D341Med (cell line): ENCODE measurements around the gene EIF3M.
"Not testable (repeated sequence)": the region's sequence is repeated elsewhere in the genome, so short reads cannot be mapped to it uniquely, and the experiment has no call there.

ENCODE experiments used
- DNase-seq: peaks from one replicate; pipeline ENCODE4 v3.0.0; 2012; ENCODE audit warnings: low spot score

The EIF3M gene

DNA sequence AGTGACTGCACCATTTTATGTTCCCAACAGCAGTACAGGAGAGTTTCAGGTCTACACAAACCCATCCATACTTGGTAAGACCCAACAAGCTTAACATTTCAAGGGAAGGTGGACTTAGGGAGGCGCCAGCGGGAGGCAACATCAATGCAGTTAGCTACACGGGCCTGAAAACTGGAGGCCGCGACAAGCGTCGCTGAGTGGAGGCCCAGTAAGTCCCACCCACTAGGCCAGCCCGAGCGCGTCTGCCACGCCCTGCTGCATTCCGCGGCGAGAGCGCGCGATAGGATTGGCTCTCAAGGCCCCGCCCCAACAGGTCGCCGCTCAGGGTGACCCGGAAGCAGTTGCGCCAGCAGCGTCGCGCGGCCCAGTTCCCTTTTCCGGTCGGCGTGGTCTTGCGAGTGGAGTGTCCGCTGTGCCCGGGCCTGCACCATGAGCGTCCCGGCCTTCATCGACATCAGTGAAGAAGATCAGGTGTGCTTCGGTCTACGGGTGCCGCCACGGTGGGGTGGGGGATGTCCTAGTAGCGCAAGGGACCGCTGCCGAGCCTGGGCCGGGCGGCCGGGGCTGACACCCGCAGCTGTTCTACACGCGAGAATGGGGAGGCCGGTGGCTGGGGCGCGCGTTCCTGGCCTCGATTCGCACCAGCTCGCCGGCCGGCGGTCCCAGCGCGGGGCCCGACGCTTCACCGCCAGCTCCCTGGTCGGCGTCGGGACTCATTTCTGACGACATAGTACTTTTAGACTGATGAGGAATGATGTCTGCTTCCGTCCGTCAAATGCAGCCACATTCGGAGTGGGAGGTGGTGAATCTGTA, at the start of gene EIF3M:
Gene EIF3M, plus strand, starts transcription at position 373 of the 813 bp plus-strand sequence. Its CDS starts 57 bp downstream, at position 430.
- DNase-seq = peak; percentile 97

DNA sequence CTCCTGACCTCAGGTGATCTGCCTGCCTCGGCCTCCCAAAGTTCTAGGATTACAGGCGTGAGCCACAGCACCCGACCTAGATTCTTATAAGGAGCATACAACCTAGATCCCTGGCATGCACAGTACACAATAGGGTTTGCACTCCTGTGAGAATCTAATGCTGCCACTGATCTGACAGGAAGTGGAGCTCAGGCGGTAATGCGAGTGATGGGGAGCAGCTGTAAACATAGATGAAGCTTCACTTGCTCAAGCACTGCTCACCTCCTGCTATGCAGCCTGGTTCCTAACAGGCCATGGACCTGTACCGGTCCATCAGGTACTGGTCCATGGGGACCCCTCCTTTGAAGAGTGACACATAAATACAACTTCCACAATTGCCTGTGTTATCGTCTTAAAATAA, 44.8 kb upstream of the EIF3M start:
- DNase-seq = no peak

DNA sequence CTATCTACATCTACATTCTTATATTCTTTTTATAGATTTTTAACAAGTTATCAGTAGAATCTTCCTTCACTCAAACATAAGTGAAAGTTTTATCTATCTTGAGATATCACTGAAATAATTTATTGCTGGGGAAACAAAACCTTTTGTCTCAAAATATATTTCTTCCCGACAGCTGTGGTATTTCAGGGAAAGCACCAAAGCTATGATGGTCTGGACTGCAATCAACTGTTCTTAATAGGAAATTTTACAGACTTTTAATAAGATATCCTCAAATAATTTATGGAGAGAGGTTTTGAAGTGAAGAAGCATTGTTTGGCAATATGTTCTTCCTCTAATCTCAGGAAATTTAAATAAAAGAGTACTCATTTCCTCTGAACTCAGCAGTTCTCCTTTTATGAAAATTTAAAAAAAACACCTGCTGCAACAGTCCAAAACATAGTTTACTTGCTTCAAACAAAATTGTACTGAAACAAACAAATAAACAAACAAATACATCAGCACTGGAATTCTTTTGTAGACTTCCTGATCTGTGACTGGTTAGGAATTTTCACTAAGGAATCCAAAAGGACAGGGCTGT, 33.9 kb upstream of the EIF3M start:
- DNase-seq = no peak

DNA sequence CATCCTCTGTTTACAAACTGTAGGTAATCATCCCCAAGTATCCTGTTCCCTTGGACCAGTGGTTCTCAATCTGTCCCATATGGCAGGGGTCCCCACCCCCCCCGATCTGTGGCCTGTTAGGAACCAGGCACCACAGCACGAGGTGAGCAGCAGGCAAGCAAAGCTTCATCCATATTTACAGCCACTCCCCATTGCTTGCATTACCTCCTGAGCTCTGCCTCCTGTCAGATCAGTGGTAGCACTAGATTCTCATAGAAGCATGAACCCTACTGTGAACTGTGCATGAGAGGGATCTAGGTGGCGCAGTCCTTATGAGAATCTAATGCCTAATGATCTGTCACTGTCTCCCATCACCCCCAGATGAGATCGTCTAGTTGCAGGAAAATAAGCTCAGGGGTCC, 33.4 kb upstream of the EIF3M start:
- no peak for DNase-seq

DNA sequence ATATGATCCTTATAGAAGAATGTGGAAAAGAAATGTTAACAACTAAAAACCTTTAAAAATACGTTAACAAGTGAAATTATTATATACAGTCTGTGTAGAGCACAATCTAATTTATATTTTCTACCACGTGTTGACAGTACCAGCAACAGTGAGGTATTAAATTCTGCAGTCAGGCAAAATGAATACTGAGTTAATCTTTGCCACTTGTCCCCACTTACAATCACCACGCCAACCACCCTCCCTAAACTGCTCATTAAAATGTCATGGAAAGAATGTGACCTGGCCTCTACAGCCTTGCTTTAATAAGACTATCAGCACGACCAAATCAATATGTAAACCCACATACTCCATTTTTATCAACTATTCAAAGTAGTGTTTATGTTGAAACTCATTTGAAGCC, 28.5 kb upstream of the EIF3M start:
- DNase-seq = no peak

DNA sequence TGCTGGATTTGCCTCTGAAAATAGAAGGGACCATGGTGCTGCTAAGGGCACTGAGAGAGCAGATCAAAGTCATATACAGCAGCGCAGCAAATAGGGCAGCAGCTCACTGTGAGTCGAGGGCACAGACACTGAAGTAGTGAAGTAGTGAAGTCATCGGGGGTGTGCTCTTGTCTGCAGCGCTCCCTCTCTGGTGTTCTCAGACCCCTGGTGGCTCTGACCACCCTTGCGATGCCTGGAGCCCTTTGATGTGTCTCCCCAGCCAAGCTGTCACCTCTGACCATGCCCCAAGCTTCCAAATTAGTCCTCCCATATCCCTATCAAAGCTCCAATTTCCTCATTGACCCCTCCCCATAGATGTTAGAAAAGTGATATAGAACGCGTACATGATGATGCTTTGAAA, 27.7 kb upstream of the EIF3M start:
- no peak for DNase-seq

DNA sequence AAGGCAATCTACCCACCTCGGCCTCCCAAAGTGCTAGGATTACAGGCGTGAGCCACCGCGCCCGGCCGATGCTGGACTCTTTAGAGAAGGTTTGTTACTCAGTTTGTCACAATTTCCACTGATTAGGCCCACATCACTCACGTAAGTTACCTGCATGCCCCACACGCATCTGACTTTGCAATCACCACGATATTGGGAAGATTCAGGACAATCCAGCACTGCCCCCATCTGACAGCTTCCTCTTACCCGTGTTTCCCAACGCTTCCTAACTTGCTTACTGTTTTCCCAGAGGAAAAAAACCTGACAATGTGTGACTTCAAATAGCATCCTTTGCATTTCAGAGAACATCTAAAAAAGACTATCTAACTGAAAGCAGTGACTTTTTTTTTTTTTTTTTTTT, 21.8 kb upstream of the EIF3M start:
- no peak for DNase-seq

GRCh38 chr11:32562839-32563599, 20.6 kb upstream of the EIF3M start:
- no peak for DNase-seq

DNA sequence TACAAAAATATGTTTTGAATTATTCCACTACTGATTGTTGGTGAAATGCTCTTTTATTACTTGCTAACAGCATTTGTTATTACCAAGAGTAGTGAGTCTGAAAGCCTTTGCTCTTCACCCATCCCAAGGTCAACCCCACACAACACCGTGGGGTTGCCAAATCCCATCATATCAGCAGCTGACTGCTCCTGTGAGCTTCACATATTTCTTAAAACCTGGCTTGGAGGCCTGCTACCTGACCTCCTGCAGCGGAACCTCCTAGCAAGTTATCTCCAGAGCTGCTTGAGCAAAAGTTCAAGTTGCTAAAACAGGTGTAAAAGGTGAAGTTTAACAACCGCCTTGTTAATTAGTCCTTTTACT, 20.1 kb upstream of the EIF3M start:
- no peak for DNase-seq

GRCh38 chr11:32566517-32566916, 17.1 kb upstream of the EIF3M start:
- DNase-seq = no peak

DNA sequence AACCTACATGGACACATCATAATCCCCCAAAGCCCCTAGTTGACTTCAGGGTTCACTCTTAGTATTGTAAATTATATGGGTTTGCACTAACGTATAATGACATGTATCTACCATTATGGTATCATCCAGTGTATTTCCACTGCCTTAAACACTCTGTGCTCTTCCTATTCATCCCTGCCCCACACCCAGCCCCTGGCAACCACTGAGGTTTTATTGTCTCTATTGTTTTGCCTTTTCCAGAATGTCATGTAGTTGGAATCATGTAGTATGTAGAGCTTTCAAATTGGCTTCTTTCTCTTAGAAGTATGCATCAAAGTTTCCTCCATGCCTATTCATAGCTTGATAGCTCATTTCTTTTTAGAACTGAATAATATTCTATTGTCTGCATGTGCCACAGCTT, 16.5 kb upstream of the EIF3M start:
- DNase-seq = no peak

DNA sequence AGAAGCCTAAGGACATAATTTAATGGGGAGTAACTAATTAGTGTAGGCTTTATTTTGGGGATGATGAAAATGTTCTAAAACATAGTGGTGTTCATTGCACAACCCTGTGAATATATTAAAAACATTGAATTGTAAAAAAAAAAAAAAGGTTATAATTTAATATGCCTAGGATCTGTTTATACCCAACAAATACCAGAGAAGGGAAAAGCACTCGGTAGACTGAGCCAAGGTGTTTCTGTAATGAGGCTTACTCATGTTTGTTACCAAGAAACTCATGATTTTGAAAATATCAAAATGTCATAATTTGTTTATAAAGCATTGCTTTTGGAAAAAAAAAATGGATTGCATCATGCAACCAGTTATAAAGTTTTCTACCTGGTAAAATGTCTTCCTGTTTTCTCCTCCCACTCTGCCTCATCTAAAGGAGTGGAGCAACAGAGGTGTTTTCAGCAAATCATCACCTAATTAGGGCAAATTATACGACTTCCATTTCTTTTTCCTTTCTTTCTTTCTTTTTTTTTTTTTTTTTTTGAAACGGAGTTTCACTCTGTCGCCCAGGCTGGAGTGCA, 14.2 kb upstream of the EIF3M start:
- no peak for DNase-seq

- DNase-seq = no peak
These were observed 12.6 kb upstream of the EIF3M start for GRCh38 chr11:32571039-32571438.

DNA sequence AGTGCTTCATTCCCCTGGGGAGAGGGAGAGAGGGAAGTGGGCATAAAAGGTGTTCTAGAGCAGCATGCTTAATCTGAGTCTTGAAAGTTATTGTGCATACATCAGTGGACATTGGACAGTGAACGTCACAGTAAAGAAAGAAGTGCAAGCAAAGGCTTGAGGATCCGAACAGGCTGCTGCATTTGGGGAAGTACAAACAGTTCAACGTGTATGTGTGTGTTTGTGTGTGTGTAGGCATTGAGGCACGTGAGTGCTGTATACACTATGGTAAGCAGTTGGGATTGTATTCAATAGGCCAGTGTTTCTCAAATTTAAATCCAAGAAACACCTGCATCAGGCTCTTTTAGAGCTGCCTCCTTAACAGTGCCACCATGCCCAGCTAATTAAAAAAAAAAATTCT, 10.4 kb upstream of the EIF3M start:
- DNase-seq = no peak

DNA sequence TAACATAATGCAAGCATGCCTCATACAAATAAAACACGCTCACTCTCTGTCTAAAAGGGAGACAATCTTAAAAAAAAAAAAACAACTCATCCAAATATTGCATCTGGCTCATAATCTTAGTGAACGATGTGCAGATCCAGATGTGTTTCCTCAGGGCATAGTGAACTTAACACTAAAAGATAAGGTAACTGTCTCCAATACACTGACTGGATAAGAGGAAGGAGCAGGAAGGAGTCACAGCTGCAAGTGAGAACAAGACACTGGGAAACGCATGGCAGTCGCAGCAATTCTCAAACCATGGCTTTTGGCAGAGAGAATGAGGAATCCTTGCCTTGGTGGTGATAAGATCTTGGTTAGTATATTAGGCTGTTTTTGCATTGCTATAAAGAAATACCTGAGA, 9.2 kb upstream of the EIF3M start:
- no peak for DNase-seq

- DNase-seq = no peak
These were observed 8.6 kb upstream of the EIF3M start for GRCh38 chr11:32575070-32575469.

GRCh38 chr11:32576456-32576855, 7.2 kb upstream of the EIF3M start:
- DNase-seq = no peak

DNA sequence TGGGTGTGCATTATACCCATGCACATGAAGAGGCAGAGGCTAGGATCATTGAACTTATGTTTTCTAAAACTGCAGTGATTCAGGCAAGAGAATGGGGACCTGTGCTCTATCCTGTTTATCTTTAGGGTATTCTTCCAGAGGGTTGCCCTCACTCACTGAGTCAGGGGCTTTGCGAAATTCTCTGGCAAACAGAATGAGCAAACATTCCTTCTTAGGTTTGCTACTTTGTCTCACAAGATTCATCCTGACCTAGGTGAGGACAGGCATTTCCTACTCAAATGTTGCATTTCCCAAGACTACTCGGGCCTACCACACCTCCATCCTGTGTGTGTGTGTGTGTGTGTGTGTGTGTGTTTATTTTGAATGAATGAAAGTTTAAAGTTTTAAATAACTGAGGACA, 2.7 kb upstream of the EIF3M start:
- no peak for DNase-seq

DNA sequence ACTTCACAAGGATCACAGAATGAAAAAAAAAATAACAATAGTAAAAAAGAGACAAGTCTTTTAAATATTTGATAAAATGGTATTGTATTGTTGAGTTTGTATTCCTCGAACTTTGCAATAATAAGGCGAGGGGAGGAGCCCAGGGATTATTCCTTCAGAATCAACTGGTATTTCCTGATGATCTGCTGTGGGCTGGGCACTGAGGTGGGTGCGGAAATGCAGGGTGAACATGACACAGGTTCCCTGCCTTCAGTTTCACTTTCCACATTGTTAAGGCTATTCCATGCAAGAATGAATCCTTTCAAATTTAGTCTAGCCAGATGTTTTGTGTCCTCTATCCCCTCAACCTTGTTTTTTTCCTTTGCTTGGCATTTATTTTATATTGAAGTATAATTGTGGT, 2.1 kb upstream of the EIF3M start:
- DNase-seq = no peak

GRCh38 chr11:32584921-32585320, 1.3 kb downstream of the EIF3M start:
- DNase-seq = no peak

DNA sequence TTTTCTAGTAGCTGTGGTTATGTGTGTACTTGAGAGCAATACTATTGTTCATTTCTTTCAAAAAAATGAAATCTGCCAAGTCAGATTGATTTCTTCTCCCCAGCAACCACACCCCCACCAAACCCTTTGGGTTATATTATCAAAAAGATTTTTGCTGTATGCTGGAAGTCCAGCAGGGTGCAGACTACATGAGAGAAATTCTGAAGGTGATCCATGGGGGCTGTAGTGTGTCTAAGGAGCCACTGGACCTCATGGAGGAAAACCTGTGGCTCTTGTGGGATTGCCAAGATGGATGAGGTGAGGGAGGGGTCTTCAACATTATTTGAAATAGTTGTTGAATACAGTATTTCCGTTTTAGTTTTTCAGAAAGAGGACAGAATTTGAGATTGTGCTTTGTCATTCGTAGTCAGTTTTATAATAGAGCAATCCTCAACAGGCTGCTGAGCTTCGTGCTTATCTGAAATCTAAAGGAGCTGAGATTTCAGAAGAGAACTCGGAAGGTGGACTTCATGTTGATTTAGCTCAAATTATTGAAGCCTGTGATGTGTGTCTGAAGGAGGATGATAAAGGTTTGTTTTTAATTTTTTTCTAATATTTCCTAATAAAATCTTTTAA, 3.1 kb downstream of the EIF3M start:
- DNase-seq = peak; percentile 38

DNA sequence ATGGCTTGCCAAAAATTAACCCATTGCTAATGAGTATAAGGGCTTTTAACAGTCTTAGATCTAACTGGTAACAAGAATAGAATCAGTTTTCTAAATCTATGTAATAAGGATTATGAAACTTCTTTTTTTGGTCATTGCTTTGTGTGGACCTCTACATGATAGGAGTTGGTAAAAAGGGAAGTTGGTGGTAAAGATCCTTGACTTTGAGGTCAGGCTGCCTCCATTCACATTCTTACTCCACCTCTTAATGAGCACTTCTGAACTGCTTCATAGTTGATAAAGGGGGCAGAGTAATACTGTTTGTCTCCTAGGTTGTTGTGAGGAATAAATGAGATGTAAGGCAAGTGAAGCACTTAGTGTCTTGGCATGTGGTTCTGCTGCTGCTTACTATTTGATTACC, 10.6 kb downstream of the EIF3M start:
- no peak for DNase-seq

- DNase-seq = not testable (repeated sequence)
These were observed 12.5 kb downstream of the EIF3M start for GRCh38 chr11:32596114-32596513.
